ENCODE data around the gene ALK. TPM values are rescaled to one million over a fixed set of nuclear protein-coding genes. Genes with fewer than 3 reads are reported as not detected.

The ALK gene
- polyA plus RNA-seq, 4 donors = 0.04 to 0.98 TPM; not detected in 2

GRCh38 chr2:29715655-29716054 is 205.7 kb downstream of the ALK start:
- H3K27me3 ChIP-seq (ENCODE audit: control insufficient read depth in 3 of 3, insufficient read depth in 3 of 3, low read length in 3 of 3) = no peaks in the 10 kb centered on the region
- no peak overlapping the region for H3K27ac ChIP-seq (ENCODE audit: low read depth in 1 of 3, low read length in 2 of 3)
- FAIRE-seq (no peak), DNase-seq (no peak)
- WGBS, 3 donors = 68 to 77% (median 72%) methylated on average over 3 of the region's 3 CpGs
- H3K36me3 ChIP-seq (ENCODE audit: control insufficient read depth in 3 of 3, insufficient read depth in 2 of 3, low read depth in 1 of 3, low read length in 3 of 3) = no peaks in the 10 kb centered on the region
- no peak overlapping the region for H3K4me3 ChIP-seq (ENCODE audit: low read depth in 1 of 3, low read length in 3 of 3)
- H3K9me3 ChIP-seq (ENCODE audit: control insufficient read depth in 2 of 2, insufficient read depth in 1 of 2, low read depth in 1 of 2, low read length in 1 of 2) = no peaks in the 10 kb centered on the region
- H3K4me1 ChIP-seq (ENCODE audit: control insufficient read depth in 3 of 3, insufficient read depth in 2 of 3, low read depth in 1 of 3, low read length in 2 of 3) = no peaks in the 10 kb centered on the region

GRCh38 chr2:29714333-29714732 is 207.1 kb downstream of the ALK start:
- H3K4me3 ChIP-seq (ENCODE audit: low read depth in 1 of 3, low read length in 3 of 3) = no peak overlapping the region
- WGBS, 3 donors = 89 to 94% (median 93%) methylated on average over 4 of the region's 4 CpGs
- H3K27me3 ChIP-seq (ENCODE audit: control insufficient read depth in 3 of 3, insufficient read depth in 3 of 3, low read length in 3 of 3) = no peaks in the 10 kb centered on the region
- H3K4me1 ChIP-seq (ENCODE audit: control insufficient read depth in 3 of 3, insufficient read depth in 2 of 3, low read depth in 1 of 3, low read length in 2 of 3) = no peaks in the 10 kb centered on the region
- H3K27ac ChIP-seq (ENCODE audit: low read depth in 1 of 3, low read length in 2 of 3) = no peak overlapping the region
- DNase-seq = no peak
- H3K9me3 ChIP-seq (ENCODE audit: control insufficient read depth in 2 of 2, insufficient read depth in 1 of 2, low read depth in 1 of 2, low read length in 1 of 2) = no peaks in the 10 kb centered on the region
- no peak for FAIRE-seq
- no peaks in the 10 kb centered on the region for H3K36me3 ChIP-seq (ENCODE audit: control insufficient read depth in 3 of 3, insufficient read depth in 2 of 3, low read depth in 1 of 3, low read length in 3 of 3)

- Histone ChIP-seq H3K4me3 (ENCODE audit: low read depth in 1 of 3, low read length in 3 of 3) (no peak overlapping the region), H3K27me3 (ENCODE audit: control insufficient read depth in 3 of 3, insufficient read depth in 3 of 3, low read length in 3 of 3) (no peaks in the 10 kb centered on the region), H3K9me3 (ENCODE audit: control insufficient read depth in 2 of 2, insufficient read depth in 1 of 2, low read depth in 1 of 2, low read length in 1 of 2) (no peaks in the 10 kb centered on the region), H3K36me3 (ENCODE audit: control insufficient read depth in 3 of 3, insufficient read depth in 2 of 3, low read depth in 1 of 3, low read length in 3 of 3) (no peaks in the 10 kb centered on the region), H3K27ac (ENCODE audit: low read depth in 1 of 3, low read length in 2 of 3) (no peak overlapping the region), H3K4me1 (ENCODE audit: control insufficient read depth in 3 of 3, insufficient read depth in 2 of 3, low read depth in 1 of 3, low read length in 2 of 3) (no peaks in the 10 kb centered on the region)
- FAIRE-seq (no peak), DNase-seq (no peak)
- WGBS, 3 donors = 73 to 88% (median 76%) methylated on average over 4 of the region's 4 CpGs
Measured at GRCh38 chr2:29706171-29706720, 215.1 kb downstream of the ALK start.

DNA sequence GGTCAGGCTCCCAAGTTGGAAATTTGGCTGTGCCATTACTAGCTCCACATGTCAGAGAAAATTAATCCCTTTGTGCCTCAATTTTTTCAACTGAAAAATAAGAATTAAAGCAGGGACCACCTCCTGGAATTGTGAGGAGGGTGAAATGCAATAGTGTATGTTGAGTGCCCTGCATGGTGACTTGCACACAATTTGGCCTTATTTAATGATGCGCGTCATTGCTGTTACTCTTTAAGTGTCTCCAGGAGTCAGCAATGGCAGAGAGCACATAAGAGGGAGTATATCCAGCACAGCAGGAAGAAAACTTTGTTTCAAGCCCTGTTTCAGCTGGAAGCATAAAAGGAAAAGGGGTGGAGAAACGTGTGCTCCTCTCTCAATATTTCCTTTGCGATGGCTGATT is 215.8 kb downstream of the ALK start:
- no peaks in the 10 kb centered on the region for H3K4me1 ChIP-seq (ENCODE audit: control insufficient read depth in 3 of 3, insufficient read depth in 2 of 3, low read depth in 1 of 3, low read length in 2 of 3)
- H3K4me3 ChIP-seq (ENCODE audit: low read depth in 1 of 3, low read length in 3 of 3) = no peak overlapping the region
- no peak overlapping the region for H3K27ac ChIP-seq (ENCODE audit: low read depth in 1 of 3, low read length in 2 of 3)
- no peaks in the 10 kb centered on the region for H3K9me3 ChIP-seq (ENCODE audit: control insufficient read depth in 2 of 2, insufficient read depth in 1 of 2, low read depth in 1 of 2, low read length in 1 of 2)
- no peaks in the 10 kb centered on the region for H3K27me3 ChIP-seq (ENCODE audit: control insufficient read depth in 3 of 3, insufficient read depth in 3 of 3, low read length in 3 of 3)
- FAIRE-seq (no peak), DNase-seq (no peak)
- H3K36me3 ChIP-seq (ENCODE audit: control insufficient read depth in 3 of 3, insufficient read depth in 2 of 3, low read depth in 1 of 3, low read length in 3 of 3) = no peaks in the 10 kb centered on the region
- 84 to 89% (median 88%) methylated on average over 4 of the region's 4 CpGs for WGBS, 3 donors

GRCh38 chr2:29703336-29703735 is 218.1 kb downstream of the ALK start:
- FAIRE-seq = no peak
- WGBS, 3 donors = 75 to 90% (median 87%) methylated on average over 1 of the region's 1 CpG

GRCh38 chr2:29702276-29702675 is 219.1 kb downstream of the ALK start:
- H3K27me3 ChIP-seq (ENCODE audit: control insufficient read depth in 3 of 3, insufficient read depth in 3 of 3, low read length in 3 of 3) = no peaks in the 10 kb centered on the region
- 77 to 89% (median 82%) methylated on average over 2 of the region's 2 CpGs for WGBS, 3 donors
- H3K27ac ChIP-seq (ENCODE audit: low read depth in 1 of 3, low read length in 2 of 3) = no peak overlapping the region
- no peak for DNase-seq
- H3K36me3 ChIP-seq (ENCODE audit: control insufficient read depth in 3 of 3, insufficient read depth in 2 of 3, low read depth in 1 of 3, low read length in 3 of 3) = no peaks in the 10 kb centered on the region
- H3K4me3 ChIP-seq (ENCODE audit: low read depth in 1 of 3, low read length in 3 of 3) = no peak overlapping the region
- no peak for FAIRE-seq
- no peaks in the 10 kb centered on the region for H3K4me1 ChIP-seq (ENCODE audit: control insufficient read depth in 3 of 3, insufficient read depth in 2 of 3, low read depth in 1 of 3, low read length in 2 of 3)
- no peaks in the 10 kb centered on the region for H3K9me3 ChIP-seq (ENCODE audit: control insufficient read depth in 2 of 2, insufficient read depth in 1 of 2, low read depth in 1 of 2, low read length in 1 of 2)

More at GRCh38 chr2:29703336-29703735, 218.1 kb downstream of the ALK start:
- Histone ChIP-seq H3K27me3 (ENCODE audit: control insufficient read depth in 3 of 3, insufficient read depth in 3 of 3, low read length in 3 of 3) (no peaks in the 10 kb centered on the region), H3K36me3 (ENCODE audit: control insufficient read depth in 3 of 3, insufficient read depth in 2 of 3, low read depth in 1 of 3, low read length in 3 of 3) (no peaks in the 10 kb centered on the region), H3K27ac (ENCODE audit: low read depth in 1 of 3, low read length in 2 of 3) (no peak overlapping the region), H3K9me3 (ENCODE audit: control insufficient read depth in 2 of 2, insufficient read depth in 1 of 2, low read depth in 1 of 2, low read length in 1 of 2) (no peaks in the 10 kb centered on the region), H3K4me3 (ENCODE audit: low read depth in 1 of 3, low read length in 3 of 3) (no peak overlapping the region), H3K4me1 (ENCODE audit: control insufficient read depth in 3 of 3, insufficient read depth in 2 of 3, low read depth in 1 of 3, low read length in 2 of 3) (no peaks in the 10 kb centered on the region)
- DNase-seq = no peak

DNA sequence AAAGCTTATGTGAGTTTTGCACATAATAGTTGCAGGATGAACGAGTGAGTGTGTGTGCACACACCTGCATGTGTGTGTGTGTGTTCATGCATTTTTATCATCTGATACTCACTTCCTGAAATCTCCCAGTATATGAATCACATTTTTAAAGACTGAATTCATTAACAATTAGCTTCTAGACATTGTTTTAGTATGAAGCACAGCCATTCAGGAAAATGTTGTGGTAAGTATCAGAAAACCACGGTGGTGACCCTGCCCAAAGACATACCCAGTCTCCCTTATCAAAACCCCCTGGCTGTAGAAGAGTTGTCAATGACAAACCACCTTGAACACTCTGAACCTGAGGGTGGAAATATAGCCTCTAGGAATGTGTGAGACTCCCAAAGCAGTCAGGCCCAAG is 220.8 kb downstream of the ALK start:
- no peaks in the 10 kb centered on the region for H3K9me3 ChIP-seq (ENCODE audit: control insufficient read depth in 2 of 2, insufficient read depth in 1 of 2, low read depth in 1 of 2, low read length in 1 of 2)
- H3K27me3 ChIP-seq (ENCODE audit: control insufficient read depth in 3 of 3, insufficient read depth in 3 of 3, low read length in 3 of 3) = no peaks in the 10 kb centered on the region
- no peak overlapping the region for H3K4me3 ChIP-seq (ENCODE audit: low read depth in 1 of 3, low read length in 3 of 3)
- 70 to 86% (median 76%) methylated on average over 2 of the region's 2 CpGs for WGBS, 3 donors
- DNase-seq (no peak), FAIRE-seq (no peak)
- H3K4me1 ChIP-seq (ENCODE audit: control insufficient read depth in 3 of 3, insufficient read depth in 2 of 3, low read depth in 1 of 3, low read length in 2 of 3) = no peaks in the 10 kb centered on the region
- no peaks in the 10 kb centered on the region for H3K36me3 ChIP-seq (ENCODE audit: control insufficient read depth in 3 of 3, insufficient read depth in 2 of 3, low read depth in 1 of 3, low read length in 3 of 3)
- H3K27ac ChIP-seq (ENCODE audit: low read depth in 1 of 3, low read length in 2 of 3) = no peak overlapping the region

- WGBS, 3 donors = 60 to 79% (median 67%) methylated on average over 4 of the region's 4 CpGs
Measured at GRCh38 chr2:29699045-29699444, 222.3 kb downstream of the ALK start.

DNA sequence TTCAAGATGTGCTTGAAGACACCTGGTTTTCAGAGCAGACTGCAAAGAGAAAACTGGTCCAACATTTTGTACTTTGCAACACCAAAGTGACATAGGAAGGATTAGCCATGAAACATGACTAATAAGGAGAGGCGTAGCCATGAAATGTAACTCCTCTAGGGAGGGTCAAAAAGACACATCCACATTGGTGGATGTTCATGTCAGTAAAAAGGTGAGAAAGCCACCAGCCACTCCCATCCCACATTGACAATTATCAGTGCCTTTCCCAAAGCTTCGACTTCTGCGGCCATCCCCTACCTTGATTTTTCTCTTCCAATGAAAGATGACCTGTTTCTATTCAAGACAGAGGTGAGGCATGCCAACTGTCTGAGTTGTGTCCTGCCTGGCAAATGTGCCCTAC is 223.2 kb downstream of the ALK start:
- no peaks in the 10 kb centered on the region for H3K9me3 ChIP-seq (ENCODE audit: control insufficient read depth in 2 of 2, insufficient read depth in 1 of 2, low read depth in 1 of 2, low read length in 1 of 2)
- H3K36me3 ChIP-seq (ENCODE audit: control insufficient read depth in 3 of 3, insufficient read depth in 2 of 3, low read depth in 1 of 3, low read length in 3 of 3) = no peaks in the 10 kb centered on the region
- WGBS, 3 donors = 91 to 93% (median 91%) methylated on average over 3 of the region's 3 CpGs
- DNase-seq (no peak), FAIRE-seq (no peak)
- H3K27ac ChIP-seq (ENCODE audit: low read depth in 1 of 3, low read length in 2 of 3) = no peak overlapping the region
- no peaks in the 10 kb centered on the region for H3K4me1 ChIP-seq (ENCODE audit: control insufficient read depth in 3 of 3, insufficient read depth in 2 of 3, low read depth in 1 of 3, low read length in 2 of 3)
- no peaks in the 10 kb centered on the region for H3K27me3 ChIP-seq (ENCODE audit: control insufficient read depth in 3 of 3, insufficient read depth in 3 of 3, low read length in 3 of 3)
- H3K4me3 ChIP-seq (ENCODE audit: low read depth in 1 of 3, low read length in 3 of 3) = no peak overlapping the region

More at GRCh38 chr2:29699045-29699444, 222.3 kb downstream of the ALK start:
- H3K27me3 ChIP-seq (ENCODE audit: control insufficient read depth in 3 of 3, insufficient read depth in 3 of 3, low read length in 3 of 3) = no peaks in the 10 kb centered on the region
- no peaks in the 10 kb centered on the region for H3K9me3 ChIP-seq (ENCODE audit: control insufficient read depth in 2 of 2, insufficient read depth in 1 of 2, low read depth in 1 of 2, low read length in 1 of 2)
- H3K4me3 ChIP-seq (ENCODE audit: low read depth in 1 of 3, low read length in 3 of 3) = no peak overlapping the region
- DNase-seq = no peak
- no peaks in the 10 kb centered on the region for H3K4me1 ChIP-seq (ENCODE audit: control insufficient read depth in 3 of 3, insufficient read depth in 2 of 3, low read depth in 1 of 3, low read length in 2 of 3)
- H3K27ac ChIP-seq (ENCODE audit: low read depth in 1 of 3, low read length in 2 of 3) = no peak overlapping the region
- no peak for FAIRE-seq
- no peaks in the 10 kb centered on the region for H3K36me3 ChIP-seq (ENCODE audit: control insufficient read depth in 3 of 3, insufficient read depth in 2 of 3, low read depth in 1 of 3, low read length in 3 of 3)
